Gastroesophageal sphincter (tissue), 4 donors: ENCODE results near the gene STK25. TPM values are rescaled to one million over a fixed set of nuclear protein-coding genes. Genes with fewer than 3 reads are reported as not detected.

Experiments
- ATAC-seq: fragments of 150-250 bp; one replicate; pipeline ENCODE4 v1.9.1; 2016; ENCODE audit warnings: mild to moderate bottlenecking, moderate library complexity
- H3K27ac ChIP-seq, 4 donors: fragments of 200-600 bp; sonication (generic) in 3 of 4; 1 replicate in 3 of 4; 2 replicates in 1 of 4; pipeline ENCODE4 v1.5.1; 2016 to 2019
- H3K27me3 ChIP-seq: fragments of 200-600 bp; sonication (generic); one replicate; pipeline ENCODE4 v1.5.1; 2019
- H3K36me3 ChIP-seq, 2 donors: fragments of 200-600 bp; sonication (generic); one replicate each; pipeline ENCODE4 v1.5.1; 2019; ENCODE audit warnings: control low read depth in 1 of 2
- H3K4me1 ChIP-seq, 3 donors: fragments of 200-600 bp; sonication (generic); 1 replicate in 2 of 3; 2 replicates in 1 of 3; pipeline ENCODE4 v1.5.1; 2016 to 2019; ENCODE audit warnings: control low read depth in 2 of 3
- H3K4me3 ChIP-seq, 2 donors: fragments of 200-600 bp; sonication (generic); one replicate each; pipeline ENCODE4 v1.5.1; 2019; ENCODE audit warnings: mild to moderate bottlenecking in 1 of 2, moderate library complexity in 1 of 2
- H3K9me3 ChIP-seq, 3 donors: fragments of 200-600 bp; sonication (generic); one replicate each; pipeline ENCODE4 v1.5.1; 2017 to 2019; ENCODE audit warnings: control low read depth in 2 of 3
- EP300 ChIP-seq: sonication (generic); formaldehyde crosslinking; IDR thresholded peaks from one replicate; pipeline ENCODE4 v1.6.1; 2017; ENCODE audit warnings: antibody characterized with exemption, mild to moderate bottlenecking
- POLR2A ChIP-seq, 2 donors: fragments of 450-650 bp; IDR thresholded peaks; one replicate each; pipeline ENCODE4 v1.6.1; 2017; ENCODE audit warnings: antibody characterized with exemption in 2 of 2, mild to moderate bottlenecking in 2 of 2, moderate library complexity in 1 of 2
- POLR2AphosphoS5 ChIP-seq: sonication (generic); formaldehyde crosslinking; IDR thresholded peaks from one replicate; pipeline ENCODE4 v1.6.1; 2017; ENCODE audit warnings: antibody characterized with exemption
- WGBS, 2 donors: methylation state at CpG; one replicate each; pipeline ENCODE4 v1.1.5; 2018; ENCODE audit warnings: low coverage in 1 of 2; 5-methylcytosine and 5-hydroxymethylcytosine counted together
- total RNA-seq, 4 donors: library from RNA; depleted of rRNA; stranded (reverse); fragments of >200 nt; gene quantifications; one replicate each; pipeline ENCODE4 v1.1.0, GENCODE V29; 2016
- TF ChIP-seq, protein P1 (sequence below), 4 experiments: fragments of 200-600 bp in 2 of 4; fragments of 450-650 bp in 2 of 4; sonication (generic) in 1 of 4; IDR thresholded peaks; one replicate each; pipeline ENCODE4 v1.5.1; 2017 to 2019; ENCODE audit warnings: antibody characterized with exemption in 4 of 4, mild to moderate bottlenecking in 2 of 4, moderate library complexity in 2 of 4

Gene STK25
- total RNA-seq, 4 donors from 2014 or later = 125 to 234 (median 174) TPM

GRCh38 chr2:241481687-241482086 lies 26.7 kb downstream of the STK25 start:
- H3K36me3 ChIP-seq = peaks cover 0 to 52% of the 10 kb centered on the region in 2 donors
- no peaks in the 10 kb centered on the region for H3K4me1 ChIP-seq
- TF ChIP-seq EP300 (no peak), POLR2A (IDR thresholded peaks at IDR 0.05) (no peak)
- TF ChIP-seq, protein P1, sequence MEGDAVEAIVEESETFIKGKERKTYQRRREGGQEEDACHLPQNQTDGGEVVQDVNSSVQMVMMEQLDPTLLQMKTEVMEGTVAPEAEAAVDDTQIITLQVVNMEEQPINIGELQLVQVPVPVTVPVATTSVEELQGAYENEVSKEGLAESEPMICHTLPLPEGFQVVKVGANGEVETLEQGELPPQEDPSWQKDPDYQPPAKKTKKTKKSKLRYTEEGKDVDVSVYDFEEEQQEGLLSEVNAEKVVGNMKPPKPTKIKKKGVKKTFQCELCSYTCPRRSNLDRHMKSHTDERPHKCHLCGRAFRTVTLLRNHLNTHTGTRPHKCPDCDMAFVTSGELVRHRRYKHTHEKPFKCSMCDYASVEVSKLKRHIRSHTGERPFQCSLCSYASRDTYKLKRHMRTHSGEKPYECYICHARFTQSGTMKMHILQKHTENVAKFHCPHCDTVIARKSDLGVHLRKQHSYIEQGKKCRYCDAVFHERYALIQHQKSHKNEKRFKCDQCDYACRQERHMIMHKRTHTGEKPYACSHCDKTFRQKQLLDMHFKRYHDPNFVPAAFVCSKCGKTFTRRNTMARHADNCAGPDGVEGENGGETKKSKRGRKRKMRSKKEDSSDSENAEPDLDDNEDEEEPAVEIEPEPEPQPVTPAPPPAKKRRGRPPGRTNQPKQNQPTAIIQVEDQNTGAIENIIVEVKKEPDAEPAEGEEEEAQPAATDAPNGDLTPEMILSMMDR (IDR thresholded peaks at IDR 0.05) = no peak
- H3K9me3 ChIP-seq = no peaks in the 10 kb centered on the region
- WGBS, 2 donors = 100% methylated on average over 1 of the region's 1 CpG
- H3K27ac ChIP-seq = no peak overlapping the region
- ATAC-seq = no peak
- H3K27me3 ChIP-seq = no peaks in the 10 kb centered on the region
- no peak overlapping the region for H3K4me3 ChIP-seq

DNA sequence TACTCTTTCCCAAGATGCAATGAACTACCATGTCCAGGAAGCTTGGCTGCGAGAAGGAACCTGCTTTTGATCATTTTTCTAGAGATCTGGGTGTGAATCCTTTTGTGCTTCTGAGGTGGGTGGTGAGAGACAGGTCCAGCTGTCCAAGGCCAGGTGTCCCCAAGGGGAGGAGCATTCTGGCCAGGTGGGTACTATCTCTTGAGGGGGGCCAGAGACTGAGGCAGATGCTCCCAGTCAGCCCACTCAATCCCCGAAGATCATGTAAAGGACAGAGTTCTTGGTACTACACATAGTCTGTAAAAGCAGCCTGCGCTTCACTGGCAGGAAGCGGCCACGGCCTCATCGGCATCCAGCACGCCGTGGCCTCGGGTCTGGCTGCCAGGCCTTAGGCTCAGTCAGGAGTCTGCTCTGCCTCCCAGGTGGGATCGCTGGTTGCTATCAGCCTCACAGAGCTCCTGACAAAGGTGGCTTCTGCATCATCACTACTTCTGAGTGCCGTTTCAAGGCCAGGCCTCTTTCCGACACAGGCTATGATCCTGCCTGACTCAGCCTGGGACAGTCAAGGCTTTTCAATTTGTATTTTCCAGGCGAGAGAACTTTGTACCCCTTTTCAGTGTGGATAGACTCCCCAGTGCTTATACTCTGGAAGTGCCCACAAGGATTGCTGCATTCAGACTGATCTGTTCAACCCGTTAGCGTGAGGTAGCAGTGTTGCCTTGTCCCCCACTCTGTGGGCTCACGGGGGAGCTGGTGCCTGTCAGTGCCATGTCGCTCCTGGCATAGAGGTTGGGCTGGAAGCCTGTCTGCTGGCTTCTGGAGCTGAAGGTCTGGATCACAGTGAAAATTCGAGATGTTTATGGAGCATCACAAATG lies 29.1 kb downstream of the STK25 start:
- no peaks in the 10 kb centered on the region for H3K9me3 ChIP-seq
- H3K27me3 ChIP-seq = no peaks in the 10 kb centered on the region
- no peak for ATAC-seq
- 91 to 96% methylated on average over 3 to 4 of the region's 18 CpGs for WGBS, 2 donors
- H3K4me3 ChIP-seq = no peak overlapping the region
- TF ChIP-seq, protein P1 (IDR thresholded peaks at IDR 0.05) = no peak
- TF ChIP-seq EP300 (no peak), POLR2AphosphoS5 (no peak), POLR2A (IDR thresholded peaks at IDR 0.05) (no peak)
- H3K36me3 ChIP-seq = peaks cover 0 to 59% of the 10 kb centered on the region in 2 donors
- no peaks in the 10 kb centered on the region for H3K4me1 ChIP-seq
- H3K27ac ChIP-seq = no peak overlapping the region

GRCh38 chr2:241478166-241478565 lies 30.2 kb downstream of the STK25 start:
- H3K4me1 ChIP-seq = no peaks in the 10 kb centered on the region
- peaks cover 0 to 48% of the 10 kb centered on the region in 2 donors for H3K36me3 ChIP-seq
- no peak overlapping the region for H3K27ac ChIP-seq
- 90 to 100% methylated on average over 1 to 7 of the region's 8 CpGs for WGBS, 2 donors
- H3K4me3 ChIP-seq = no peak overlapping the region
- TF ChIP-seq POLR2AphosphoS5 = no peak
- TF ChIP-seq, protein P1 (IDR thresholded peaks at IDR 0.05) = no peak
- TF ChIP-seq POLR2A (IDR thresholded peaks at IDR 0.05) = no peak
- no peak for TF ChIP-seq EP300
- H3K9me3 ChIP-seq = no peaks in the 10 kb centered on the region
- H3K27me3 ChIP-seq = no peaks in the 10 kb centered on the region
- no peak for ATAC-seq

GRCh38 chr2:241475267-241475666 lies 33.1 kb downstream of the STK25 start:
- Histone ChIP-seq H3K36me3 (peaks cover 0 to 49% of the 10 kb centered on the region in 2 donors), H3K4me1 (no peaks in the 10 kb centered on the region), H3K27me3 (no peaks in the 10 kb centered on the region), H3K27ac (no peak overlapping the region), H3K4me3 (no peak overlapping the region), H3K9me3 (no peaks in the 10 kb centered on the region)
- WGBS, 2 donors = no CpG with 5 or more reads among the region's 3 CpGs
- ATAC-seq = no peak
- TF ChIP-seq POLR2A (IDR thresholded peaks at IDR 0.05) = no peak

DNA sequence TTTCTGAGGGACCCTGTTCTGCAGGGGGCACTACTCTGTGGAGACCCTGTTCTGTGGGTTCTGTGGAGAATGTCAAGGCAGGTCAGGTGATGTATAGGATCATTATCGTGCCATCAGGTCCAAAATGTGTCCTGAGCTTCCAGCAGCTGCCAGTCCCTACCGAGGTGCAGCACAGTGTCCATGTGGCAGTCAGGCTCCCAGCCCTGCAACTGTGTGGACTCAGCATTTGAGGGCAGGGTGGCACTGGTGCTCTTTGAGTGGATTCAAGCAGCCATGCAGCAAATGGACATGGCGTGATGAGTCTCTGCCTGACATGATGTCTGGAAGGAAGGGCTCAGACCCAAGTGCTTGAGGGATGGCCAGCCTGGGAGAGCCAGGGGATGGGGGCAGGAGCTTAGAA lies 35.0 kb downstream of the STK25 start:
- H3K4me1 ChIP-seq = no peaks in the 10 kb centered on the region
- peaks cover 0 to 43% of the 10 kb centered on the region in 2 donors for H3K36me3 ChIP-seq
- H3K27me3 ChIP-seq = no peaks in the 10 kb centered on the region
- TF ChIP-seq, protein P1 (IDR thresholded peaks at IDR 0.05) = no peak
- TF ChIP-seq POLR2AphosphoS5 (no peak), POLR2A (IDR thresholded peaks at IDR 0.05) (no peak)
- 80% methylated on average over 1 of the region's 3 CpGs; no CpG with 5 or more reads in 1 of the 2 donors for WGBS, 2 donors
- H3K27ac ChIP-seq = no peak overlapping the region
- no peaks in the 10 kb centered on the region for H3K9me3 ChIP-seq
- no peak overlapping the region for H3K4me3 ChIP-seq
- no peak for ATAC-seq
